MM.1S (cell line): ENCODE results near the gene GOLGA6B.
"Not testable (repeated sequence)": the region's sequence is repeated elsewhere in the genome, so short reads cannot be mapped to it uniquely, and the experiment has no call there.

Experiments
- CTCF ChIP-seq: fragments of 300-600 bp; sonication (generic); IDR thresholded peaks from 2 replicates; pipeline ENCODE4 v1.5.1; 2016; ENCODE audit warnings: antibody characterized with exemption, low read length, mixed read lengths
- EZH2 ChIP-seq: fragments of 300-600 bp; sonication (generic); optimal IDR thresholded peaks from 2 replicates; pipeline ENCODE3; 2017; ENCODE audit warnings: low read depth, mild to moderate bottlenecking, antibody characterized with exemption, low read length, mixed read lengths
- EZH2phosphoT487 ChIP-seq: fragments of 300-600 bp; sonication (generic); IDR thresholded peaks from 2 replicates; pipeline ENCODE4 v1.6.1; 2018; ENCODE audit warnings: antibody characterized with exemption, low read length

- TF ChIP-seq CTCF: peak; percentile 52
- not testable (repeated sequence) for TF ChIP-seq EZH2phosphoT487, EZH2
These were observed 38.8 kb upstream of the GOLGA6B start for GRCh38 chr15:72615533-72616233.
